H9 (cell line): ENCODE measurements around the gene KDM4C. TPM values are rescaled to one million over a fixed set of nuclear protein-coding genes. Genes with fewer than 3 reads are reported as not detected.

Experiments
- DNase-seq: peaks from one replicate; pipeline ENCODE4 v3.0.0-alpha.2; 2017
- H2AFZ ChIP-seq: one replicate; pipeline ENCODE4 v1.6.1; 2013; ENCODE audit warnings: mild to moderate bottlenecking, low read length, control low read depth, moderate library complexity
- H2AK5ac ChIP-seq: 2 replicates; pipeline ENCODE4 v1.6.1; 2013; ENCODE audit warnings: low read length, control low read depth, mixed read lengths; ENCODE audit not compliant: insufficient read length
- H2BK120ac ChIP-seq: one replicate; pipeline ENCODE4 v1.6.1; 2013; ENCODE audit warnings: low read depth, mild to moderate bottlenecking, low read length, control low read depth, inconsistent platforms; ENCODE audit not compliant: poor library complexity, severe bottlenecking
- H2BK12ac ChIP-seq: 2 replicates; pipeline ENCODE4 v1.6.1; 2013; ENCODE audit warnings: low read length, control low read depth, mixed read lengths, low read depth; ENCODE audit not compliant: insufficient read length
- H2BK15ac ChIP-seq: 2 replicates; pipeline ENCODE4 v1.6.1; 2013; ENCODE audit warnings: low read depth, low read length, control low read depth
- H2BK20ac ChIP-seq: one replicate; pipeline ENCODE4 v1.6.1; 2013; ENCODE audit warnings: low read depth, mild to moderate bottlenecking, low read length, control low read depth, inconsistent platforms; ENCODE audit not compliant: poor library complexity, severe bottlenecking
- H2BK5ac ChIP-seq: 2 replicates; pipeline ENCODE4 v1.6.1; 2013; ENCODE audit warnings: low read length, control low read depth, mixed read lengths; ENCODE audit not compliant: insufficient read length
- H3K14ac ChIP-seq: 2 replicates; pipeline ENCODE4 v1.6.1; 2013; ENCODE audit warnings: low read length, control low read depth; ENCODE audit not compliant: insufficient read depth
- H3K18ac ChIP-seq: 2 replicates; pipeline ENCODE4 v1.6.1; 2013; ENCODE audit warnings: low read depth, mild to moderate bottlenecking, mixed read lengths, low read length, control low read depth; ENCODE audit not compliant: insufficient read length
- H3K23ac ChIP-seq: 2 replicates; pipeline ENCODE4 v1.6.1; 2013; ENCODE audit warnings: low read length, control low read depth, mixed read lengths, low read depth; ENCODE audit not compliant: insufficient read length
- H3K23me2 ChIP-seq: 2 replicates; pipeline ENCODE4 v1.6.1; 2013; ENCODE audit warnings: low read depth, mild to moderate bottlenecking, mixed read lengths, low read length, control low read depth; ENCODE audit not compliant: insufficient read length, poor library complexity, severe bottlenecking
- H3K27ac ChIP-seq: 2 replicates; pipeline ENCODE4 v1.5.1; 2013; ENCODE audit warnings: low read length, control low read depth, mixed read lengths, low read depth; ENCODE audit not compliant: insufficient read length
- H3K27me3 ChIP-seq: 2 replicates; pipeline ENCODE4 v1.6.1; 2013; ENCODE audit warnings: low read length, control low read depth, inconsistent platforms; ENCODE audit not compliant: insufficient read depth
- H3K4ac ChIP-seq: 2 replicates; pipeline ENCODE4 v1.6.1; 2013; ENCODE audit warnings: low read depth, mild to moderate bottlenecking, control low read depth, inconsistent platforms, low read length, moderate library complexity
- H3K4me1 ChIP-seq: 2 replicates; pipeline ENCODE4 v1.6.1; 2013; ENCODE audit warnings: low read length, control low read depth, inconsistent platforms; ENCODE audit not compliant: insufficient read depth
- H3K4me2 ChIP-seq: 2 replicates; pipeline ENCODE4 v1.6.1; 2013; ENCODE audit warnings: low read length, control low read depth, mixed read lengths; ENCODE audit not compliant: insufficient read length, insufficient read depth
- H3K56ac ChIP-seq: 2 replicates; pipeline ENCODE4 v1.6.1; 2013; ENCODE audit warnings: low read depth, mild to moderate bottlenecking, mixed read lengths, low read length, control low read depth; ENCODE audit not compliant: insufficient read length
- H3K79me1 ChIP-seq: 2 replicates; pipeline ENCODE4 v1.6.1; 2013; ENCODE audit warnings: low read depth, mild to moderate bottlenecking, moderate library complexity, low read length, control low read depth, inconsistent platforms; ENCODE audit not compliant: insufficient read depth, poor library complexity, severe bottlenecking
- H3K79me2 ChIP-seq: 2 replicates; pipeline ENCODE4 v1.6.1; 2013; ENCODE audit warnings: low read length, control low read depth, inconsistent platforms; ENCODE audit not compliant: insufficient read depth
- H3K9ac ChIP-seq: 2 replicates; pipeline ENCODE4 v1.6.1; 2013; ENCODE audit warnings: low read length, control low read depth, mixed read lengths; ENCODE audit not compliant: insufficient read length; ENCODE audit errors: extremely low read depth
- H3K9me3 ChIP-seq: one replicate; pipeline ENCODE4 v1.6.1; 2013; ENCODE audit warnings: low read depth, low read length, inconsistent platforms; ENCODE audit not compliant: control insufficient read depth
- H3T11ph ChIP-seq: one replicate; pipeline ENCODE4 v1.6.1; 2013; ENCODE audit warnings: mild to moderate bottlenecking, low read length, control low read depth, inconsistent platforms
- H4K20me1 ChIP-seq: one replicate; pipeline ENCODE4 v1.6.1; 2013; ENCODE audit not compliant: control insufficient read depth, insufficient read length, insufficient read depth
- H4K5ac ChIP-seq: 2 replicates; pipeline ENCODE4 v1.6.1; 2013; ENCODE audit warnings: low read depth, mild to moderate bottlenecking, mixed read lengths, low read length, control low read depth; ENCODE audit not compliant: insufficient read length
- H4K8ac ChIP-seq: replicated peaks from 2 replicates; pipeline ENCODE4 v1.6.1; 2013; ENCODE audit warnings: low read length, control low read depth, mixed read lengths, low read depth; ENCODE audit not compliant: insufficient read length
- H4K91ac ChIP-seq: 2 replicates; pipeline ENCODE4 v1.6.1; 2013; ENCODE audit warnings: low read depth, mild to moderate bottlenecking, moderate library complexity, mixed read lengths, low read length, control low read depth; ENCODE audit not compliant: insufficient read length
- H3K27ac Mint-ChIP-seq, 3 experiments: 2 replicates in 2 of 3; 3 replicates in 1 of 3; pipeline ENCODE4 v1.8.0; 2020 to 2021; ENCODE audit warnings: mixed read lengths in 3 of 3, mild to moderate bottlenecking in 1 of 3, moderate library complexity in 1 of 3
- H3K27me3 Mint-ChIP-seq: 2 replicates; pipeline ENCODE4 v1.8.0; 2021; ENCODE audit warnings: low read depth, mild to moderate bottlenecking, moderate library complexity, mixed read lengths
- H3K36me3 Mint-ChIP-seq, 3 experiments: 2 replicates in 2 of 3; 3 replicates in 1 of 3; pipeline ENCODE4 v1.8.0; 2020 to 2021; ENCODE audit warnings: low read depth in 3 of 3, mixed read lengths in 3 of 3; ENCODE audit not compliant: insufficient read depth in 1 of 3
- H3K4me1 Mint-ChIP-seq, 2 experiments: 2 replicates each; pipeline ENCODE4 v1.8.0; 2020; ENCODE audit warnings: mixed read lengths in 2 of 2
- H3K4me3 Mint-ChIP-seq, 2 experiments: 2 replicates in 1 of 2; 3 replicates in 1 of 2; pipeline ENCODE4 v1.8.0; 2020 to 2021; ENCODE audit warnings: mild to moderate bottlenecking in 2 of 2, mixed read lengths in 2 of 2, moderate library complexity in 1 of 2
- H3K9me3 Mint-ChIP-seq, 2 experiments: 2 replicates in 1 of 2; 3 replicates in 1 of 2; pipeline ENCODE4 v1.8.0; 2020; ENCODE audit warnings: mild to moderate bottlenecking in 2 of 2, mixed read lengths in 2 of 2, moderate library complexity in 1 of 2
- WGBS: extraction: QIAGEN DNeasy Blood & Tissue Kit; methylation state at CpG from one replicate; pipeline ENCODE4 v1.1.7; 2013; ENCODE audit warnings: missing lambda C conversion rate, low lambda C conversion rate, mixed read lengths; ENCODE audit not compliant: insufficient read length; ENCODE audit errors: extremely low coverage; 5-methylcytosine and 5-hydroxymethylcytosine counted together
- total RNA-seq: library from RNA; stranded (reverse); gene quantifications from 2 replicates; pipeline ENCODE4 v1.2.1, GENCODE V29; 2021
- TF ChIP-seq, protein P1 (sequence below): fragments of 200-600 bp; sonication (generic); conservative IDR thresholded peaks from 3 replicates; pipeline ENCODE4 v1.8.0; 2021; ENCODE audit warnings: antibody characterized with exemption, mild to moderate bottlenecking

Gene KDM4C
- total RNA-seq, 1 experiment from 2014 or later = 24.0 TPM

DNA sequence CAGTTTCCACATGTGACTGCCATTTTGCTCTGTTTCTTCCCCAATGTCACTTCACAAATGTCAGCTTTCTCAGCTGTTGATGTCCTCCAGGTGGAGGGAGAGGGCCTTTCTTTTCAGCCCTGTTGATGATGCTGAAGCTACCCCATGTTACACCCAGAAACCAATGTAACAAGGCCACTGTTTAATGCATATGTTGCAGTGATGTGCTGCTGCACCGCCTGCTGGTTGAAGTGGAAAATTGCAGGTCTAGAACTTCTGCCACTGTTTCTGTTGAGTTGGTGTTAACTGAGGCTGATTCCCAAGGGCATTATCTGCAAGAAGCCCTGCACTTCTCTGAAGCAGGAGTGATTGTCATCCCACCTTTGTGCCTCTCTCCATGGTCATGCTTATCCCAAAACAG is 428.4 kb downstream of the KDM4C start:
- Histone ChIP-seq H3K27ac (peak overlapping the region; percentile 22), H2BK20ac (no peak overlapping the region), H3K18ac (no peak overlapping the region), H3K79me2 (no peaks in the 10 kb centered on the region), H3K14ac (no peak overlapping the region), H3K4me2 (no peak overlapping the region), H3K27me3 (peaks cover 1% of the 10 kb centered on the region; the same call in 1 of the 2 replicates), H3K23me2 (no peaks in the 10 kb centered on the region), H4K91ac (no peak overlapping the region), H4K20me1 (no peaks in the 10 kb centered on the region), H3K9ac (no peak overlapping the region), H2BK12ac (no peak overlapping the region), H3K79me1 (no peaks in the 10 kb centered on the region), H3T11ph (no peak overlapping the region), H2BK15ac (no peak overlapping the region), H2AK5ac (no peak overlapping the region), H3K56ac (no peak overlapping the region), H2BK5ac (no peak overlapping the region), H3K4me1 (peaks cover 7% of the 10 kb centered on the region), H2BK120ac (no peak overlapping the region), H3K9me3 (no peaks in the 10 kb centered on the region), H3K4ac (no peak overlapping the region), H4K8ac (no peak overlapping the region), H3K23ac (no peak overlapping the region), H4K5ac (no peak overlapping the region), H2AFZ (no peak overlapping the region)
- Mint-ChIP-seq H3K4me1 (peaks cover 10 to 11% of the 10 kb centered on the region in 2 experiments), H3K9me3 (peaks cover 17 to 25% of the 10 kb centered on the region in 2 experiments; a peak in 4 of 5 replicates), H3K27ac (0 out of 7 replicates have a peak overlapping the region, but pooled peaks of 1 of the 3 experiments have one; percentile 7), H3K27me3 (no peaks in the 10 kb centered on the region; the same call in 1 of the 2 replicates), H3K4me3 (no peak overlapping the region), H3K36me3 (peaks cover 15 to 23% (median 18%) of the 10 kb centered on the region in 3 experiments)
- no CpG with 5 or more reads among the region's 1 CpG for WGBS
- TF ChIP-seq, protein P1, sequence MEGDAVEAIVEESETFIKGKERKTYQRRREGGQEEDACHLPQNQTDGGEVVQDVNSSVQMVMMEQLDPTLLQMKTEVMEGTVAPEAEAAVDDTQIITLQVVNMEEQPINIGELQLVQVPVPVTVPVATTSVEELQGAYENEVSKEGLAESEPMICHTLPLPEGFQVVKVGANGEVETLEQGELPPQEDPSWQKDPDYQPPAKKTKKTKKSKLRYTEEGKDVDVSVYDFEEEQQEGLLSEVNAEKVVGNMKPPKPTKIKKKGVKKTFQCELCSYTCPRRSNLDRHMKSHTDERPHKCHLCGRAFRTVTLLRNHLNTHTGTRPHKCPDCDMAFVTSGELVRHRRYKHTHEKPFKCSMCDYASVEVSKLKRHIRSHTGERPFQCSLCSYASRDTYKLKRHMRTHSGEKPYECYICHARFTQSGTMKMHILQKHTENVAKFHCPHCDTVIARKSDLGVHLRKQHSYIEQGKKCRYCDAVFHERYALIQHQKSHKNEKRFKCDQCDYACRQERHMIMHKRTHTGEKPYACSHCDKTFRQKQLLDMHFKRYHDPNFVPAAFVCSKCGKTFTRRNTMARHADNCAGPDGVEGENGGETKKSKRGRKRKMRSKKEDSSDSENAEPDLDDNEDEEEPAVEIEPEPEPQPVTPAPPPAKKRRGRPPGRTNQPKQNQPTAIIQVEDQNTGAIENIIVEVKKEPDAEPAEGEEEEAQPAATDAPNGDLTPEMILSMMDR = peak; percentile 86
- DNase-seq = peak; percentile 60
